H9 (cell line): ENCODE results near the gene BLACAT1. TPM values are rescaled to one million over a fixed set of nuclear protein-coding genes. Genes with fewer than 3 reads are reported as not detected.

Source experiments
- DNase-seq: peaks from one replicate; pipeline ENCODE4 v3.0.0-alpha.2; 2017
- H2AFZ ChIP-seq: one replicate; pipeline ENCODE4 v1.6.1; 2013; ENCODE audit warnings: mild to moderate bottlenecking, low read length, control low read depth, moderate library complexity
- H2AK5ac ChIP-seq: 2 replicates; pipeline ENCODE4 v1.6.1; 2013; ENCODE audit warnings: low read length, control low read depth, mixed read lengths; ENCODE audit not compliant: insufficient read length
- H2BK120ac ChIP-seq: one replicate; pipeline ENCODE4 v1.6.1; 2013; ENCODE audit warnings: low read depth, mild to moderate bottlenecking, low read length, control low read depth, inconsistent platforms; ENCODE audit not compliant: poor library complexity, severe bottlenecking
- H2BK12ac ChIP-seq: 2 replicates; pipeline ENCODE4 v1.6.1; 2013; ENCODE audit warnings: low read length, control low read depth, mixed read lengths, low read depth; ENCODE audit not compliant: insufficient read length
- H2BK15ac ChIP-seq: 2 replicates; pipeline ENCODE4 v1.6.1; 2013; ENCODE audit warnings: low read depth, low read length, control low read depth
- H2BK20ac ChIP-seq: one replicate; pipeline ENCODE4 v1.6.1; 2013; ENCODE audit warnings: low read depth, mild to moderate bottlenecking, low read length, control low read depth, inconsistent platforms; ENCODE audit not compliant: poor library complexity, severe bottlenecking
- H2BK5ac ChIP-seq: 2 replicates; pipeline ENCODE4 v1.6.1; 2013; ENCODE audit warnings: low read length, control low read depth, mixed read lengths; ENCODE audit not compliant: insufficient read length
- H3K14ac ChIP-seq: 2 replicates; pipeline ENCODE4 v1.6.1; 2013; ENCODE audit warnings: low read length, control low read depth; ENCODE audit not compliant: insufficient read depth
- H3K18ac ChIP-seq: 2 replicates; pipeline ENCODE4 v1.6.1; 2013; ENCODE audit warnings: low read depth, mild to moderate bottlenecking, mixed read lengths, low read length, control low read depth; ENCODE audit not compliant: insufficient read length
- H3K23ac ChIP-seq: 2 replicates; pipeline ENCODE4 v1.6.1; 2013; ENCODE audit warnings: low read length, control low read depth, mixed read lengths, low read depth; ENCODE audit not compliant: insufficient read length
- H3K23me2 ChIP-seq: 2 replicates; pipeline ENCODE4 v1.6.1; 2013; ENCODE audit warnings: low read depth, mild to moderate bottlenecking, mixed read lengths, low read length, control low read depth; ENCODE audit not compliant: insufficient read length, poor library complexity, severe bottlenecking
- H3K27ac ChIP-seq: 2 replicates; pipeline ENCODE4 v1.5.1; 2013; ENCODE audit warnings: low read length, control low read depth, mixed read lengths, low read depth; ENCODE audit not compliant: insufficient read length
- H3K27me3 ChIP-seq: 2 replicates; pipeline ENCODE4 v1.6.1; 2013; ENCODE audit warnings: low read length, control low read depth, inconsistent platforms; ENCODE audit not compliant: insufficient read depth
- H3K4ac ChIP-seq: 2 replicates; pipeline ENCODE4 v1.6.1; 2013; ENCODE audit warnings: low read depth, mild to moderate bottlenecking, control low read depth, inconsistent platforms, low read length, moderate library complexity
- H3K4me1 ChIP-seq: 2 replicates; pipeline ENCODE4 v1.6.1; 2013; ENCODE audit warnings: low read length, control low read depth, inconsistent platforms; ENCODE audit not compliant: insufficient read depth
- H3K4me2 ChIP-seq: 2 replicates; pipeline ENCODE4 v1.6.1; 2013; ENCODE audit warnings: low read length, control low read depth, mixed read lengths; ENCODE audit not compliant: insufficient read length, insufficient read depth
- H3K56ac ChIP-seq: 2 replicates; pipeline ENCODE4 v1.6.1; 2013; ENCODE audit warnings: low read depth, mild to moderate bottlenecking, mixed read lengths, low read length, control low read depth; ENCODE audit not compliant: insufficient read length
- H3K79me1 ChIP-seq: 2 replicates; pipeline ENCODE4 v1.6.1; 2013; ENCODE audit warnings: low read depth, mild to moderate bottlenecking, moderate library complexity, low read length, control low read depth, inconsistent platforms; ENCODE audit not compliant: insufficient read depth, poor library complexity, severe bottlenecking
- H3K79me2 ChIP-seq: 2 replicates; pipeline ENCODE4 v1.6.1; 2013; ENCODE audit warnings: low read length, control low read depth, inconsistent platforms; ENCODE audit not compliant: insufficient read depth
- H3K9ac ChIP-seq: 2 replicates; pipeline ENCODE4 v1.6.1; 2013; ENCODE audit warnings: low read length, control low read depth, mixed read lengths; ENCODE audit not compliant: insufficient read length; ENCODE audit errors: extremely low read depth
- H3K9me3 ChIP-seq: one replicate; pipeline ENCODE4 v1.6.1; 2013; ENCODE audit warnings: low read depth, low read length, inconsistent platforms; ENCODE audit not compliant: control insufficient read depth
- H3T11ph ChIP-seq: one replicate; pipeline ENCODE4 v1.6.1; 2013; ENCODE audit warnings: mild to moderate bottlenecking, low read length, control low read depth, inconsistent platforms
- H4K20me1 ChIP-seq: one replicate; pipeline ENCODE4 v1.6.1; 2013; ENCODE audit not compliant: control insufficient read depth, insufficient read length, insufficient read depth
- H4K5ac ChIP-seq: 2 replicates; pipeline ENCODE4 v1.6.1; 2013; ENCODE audit warnings: low read depth, mild to moderate bottlenecking, mixed read lengths, low read length, control low read depth; ENCODE audit not compliant: insufficient read length
- H4K8ac ChIP-seq: replicated peaks from 2 replicates; pipeline ENCODE4 v1.6.1; 2013; ENCODE audit warnings: low read length, control low read depth, mixed read lengths, low read depth; ENCODE audit not compliant: insufficient read length
- H4K91ac ChIP-seq: 2 replicates; pipeline ENCODE4 v1.6.1; 2013; ENCODE audit warnings: low read depth, mild to moderate bottlenecking, moderate library complexity, mixed read lengths, low read length, control low read depth; ENCODE audit not compliant: insufficient read length
- H3K27ac Mint-ChIP-seq, 3 experiments: 2 replicates in 2 of 3; 3 replicates in 1 of 3; pipeline ENCODE4 v1.8.0; 2020 to 2021; ENCODE audit warnings: mixed read lengths in 3 of 3, mild to moderate bottlenecking in 1 of 3, moderate library complexity in 1 of 3
- H3K27me3 Mint-ChIP-seq: 2 replicates; pipeline ENCODE4 v1.8.0; 2021; ENCODE audit warnings: low read depth, mild to moderate bottlenecking, moderate library complexity, mixed read lengths
- H3K36me3 Mint-ChIP-seq, 3 experiments: 2 replicates in 2 of 3; 3 replicates in 1 of 3; pipeline ENCODE4 v1.8.0; 2020 to 2021; ENCODE audit warnings: low read depth in 3 of 3, mixed read lengths in 3 of 3; ENCODE audit not compliant: insufficient read depth in 1 of 3
- H3K4me1 Mint-ChIP-seq, 2 experiments: 2 replicates each; pipeline ENCODE4 v1.8.0; 2020; ENCODE audit warnings: mixed read lengths in 2 of 2
- H3K4me3 Mint-ChIP-seq, 2 experiments: 2 replicates in 1 of 2; 3 replicates in 1 of 2; pipeline ENCODE4 v1.8.0; 2020 to 2021; ENCODE audit warnings: mild to moderate bottlenecking in 2 of 2, mixed read lengths in 2 of 2, moderate library complexity in 1 of 2
- H3K9me3 Mint-ChIP-seq, 2 experiments: 2 replicates in 1 of 2; 3 replicates in 1 of 2; pipeline ENCODE4 v1.8.0; 2020; ENCODE audit warnings: mild to moderate bottlenecking in 2 of 2, mixed read lengths in 2 of 2, moderate library complexity in 1 of 2
- CTCF ChIP-seq: fragments of 200-600 bp; sonication (generic); conservative IDR thresholded peaks from 3 replicates; pipeline ENCODE4 v1.8.0; 2021; ENCODE audit warnings: antibody characterized with exemption, mild to moderate bottlenecking
- WGBS: extraction: QIAGEN DNeasy Blood & Tissue Kit; methylation state at CpG from one replicate; pipeline ENCODE4 v1.1.7; 2013; ENCODE audit warnings: missing lambda C conversion rate, low lambda C conversion rate, mixed read lengths; ENCODE audit not compliant: insufficient read length; ENCODE audit errors: extremely low coverage; 5-methylcytosine and 5-hydroxymethylcytosine counted together
- total RNA-seq: library from RNA; stranded (reverse); gene quantifications from 2 replicates; pipeline ENCODE4 v1.2.1, GENCODE V29; 2021

The BLACAT1 gene
- total RNA-seq, 1 experiment from 2014 or later = 4.0 TPM

DNA sequence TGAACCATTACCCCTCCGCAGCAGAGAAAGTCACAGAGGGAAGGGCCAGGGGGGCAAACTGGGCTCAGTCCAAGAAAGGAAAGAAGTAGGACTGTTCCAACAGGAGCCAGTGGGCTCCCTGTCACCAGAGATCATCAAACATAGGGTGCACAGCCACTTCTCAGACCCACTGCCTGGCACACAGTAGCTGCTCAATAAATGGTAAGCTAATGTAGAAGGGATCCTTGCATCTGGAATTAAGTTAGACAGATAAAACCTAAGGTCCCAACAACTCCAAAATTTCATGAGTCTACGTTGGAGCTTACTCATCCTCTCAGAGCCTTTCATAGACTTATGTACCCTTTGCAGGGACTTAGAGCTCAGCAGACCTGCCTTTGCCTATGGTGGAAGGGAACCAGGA is 3.5 kb downstream of the BLACAT1 start:
- Histone ChIP-seq H4K20me1 (no peaks in the 10 kb centered on the region), H2BK20ac (no peak overlapping the region), H2BK15ac (no peak overlapping the region), H2BK12ac (no peak overlapping the region), H3K56ac (no peak overlapping the region), H3K23ac (no peak overlapping the region), H3K4me2 (no peak overlapping the region), H3K4me1 (peaks cover 23% of the 10 kb centered on the region), H3K27me3 (no peaks in the 10 kb centered on the region; the same call in 1 of the 2 replicates), H3K9me3 (no peaks in the 10 kb centered on the region), H3K79me2 (no peaks in the 10 kb centered on the region), H2BK120ac (no peak overlapping the region), H3T11ph (no peak overlapping the region), H4K8ac (no peak overlapping the region), H2AFZ (no peak overlapping the region), H3K9ac (no peak overlapping the region), H4K91ac (no peak overlapping the region), H3K14ac (no peak overlapping the region), H2AK5ac (no peak overlapping the region), H2BK5ac (no peak overlapping the region), H3K23me2 (peaks cover 35% of the 10 kb centered on the region), H3K18ac (no peak overlapping the region), H3K27ac (no peak overlapping the region), H4K5ac (no peak overlapping the region), H3K79me1 (peaks cover 3% of the 10 kb centered on the region), H3K4ac (no peak overlapping the region)
- Mint-ChIP-seq H3K27ac (peak overlapping the region in 1 of 3 experiments; percentile 39; a peak in 2 of 7 replicates), H3K4me3 (peak overlapping the region in 1 of 2 experiments; percentile 65; a peak in 4 of 5 replicates), H3K9me3 (no peaks in the 10 kb centered on the region), H3K27me3 (peaks cover 16% of the 10 kb centered on the region), H3K36me3 (peaks cover 10 to 23% (median 11%) of the 10 kb centered on the region in 3 experiments; a peak in 6 of 7 replicates), H3K4me1 (peaks cover 68 to 71% of the 10 kb centered on the region in 2 experiments)
- no peak for TF ChIP-seq CTCF
- WGBS = no CpG with 5 or more reads among the region's 2 CpGs
- DNase-seq = no peak
